RWPE1 (cell line): ENCODE results near the gene RIT2.

ENCODE experiments used
- CTCF ChIA-PET: fragments of 350-600 bp; sonication (Branson Sonifier 250); formaldehyde crosslinking; extraction: SDS; loops from one replicate; lab custom pipeline; 2021; lab: Yijun Ruan, JAX
- POLR2A ChIA-PET: fragments of 400-600 bp; formaldehyde crosslinking; extraction: SDS; loops from one replicate; lab custom pipeline; 2020; ENCODE audit warnings: antibody characterized with exemption; ENCODE audit not compliant: low non-redundant PET; lab: Yijun Ruan, JAX
- DNase-seq: peaks from one replicate; pipeline ENCODE4 v3.0.0; 2012; ENCODE audit warnings: low spot score
- H3K27ac ChIP-seq: fragments of 450-650 bp; 2 replicates; pipeline ENCODE4 v1.5.1; 2017
- CTCF ChIP-seq: fragments of 450-650 bp; conservative IDR thresholded peaks from 2 replicates; pipeline ENCODE4 v1.5.1; 2017; ENCODE audit warnings: low read depth, mild to moderate bottlenecking

The RIT2 gene

GRCh38 chr18:42850174-42851083, 265.1 kb downstream of the RIT2 start:
- no peak for DNase-seq
- ChIA-PET CTCF (no interaction called here), POLR2A (no interaction called here)
- H3K27ac ChIP-seq = no peak overlapping the region
- TF ChIP-seq CTCF = no peak

- H3K27ac ChIP-seq = no peak overlapping the region
- ChIA-PET CTCF (interaction anchor here (0.7 kb wide), 1 partner anchor 104 kb away, joined by 3 read pairs; no protein-coding TSS in a partner anchor), POLR2A (no interaction called here)
- TF ChIP-seq CTCF = no peak
- no peak for DNase-seq
Observed at GRCh38 chr18:42839408-42839807, 276.1 kb downstream of the RIT2 start.

GRCh38 chr18:42838546-42839145, 276.8 kb downstream of the RIT2 start:
- ChIA-PET CTCF (interaction anchor here (0.7 kb wide), 1 partner anchor 450 kb away, joined by 6 read pairs; no protein-coding TSS in a partner anchor), POLR2A (no interaction called here)
- no peak overlapping the region for H3K27ac ChIP-seq
- no peak for TF ChIP-seq CTCF
- no peak for DNase-seq

GRCh38 chr18:42830936-42831335, 284.5 kb downstream of the RIT2 start:
- CTCF ChIA-PET = no interaction called here
- H3K27ac ChIP-seq = no peak overlapping the region
- POLR2A ChIA-PET = no interaction called here
- TF ChIP-seq CTCF = no peak
- no peak for DNase-seq

- CTCF ChIA-PET = no interaction called here
- H3K27ac ChIP-seq = no peak overlapping the region
- DNase-seq = no peak
- TF ChIP-seq CTCF = no peak
- POLR2A ChIA-PET = no interaction called here
Observed at GRCh38 chr18:42828881-42829280, 286.6 kb downstream of the RIT2 start.

- DNase-seq = no peak
- TF ChIP-seq CTCF = no peak
- no peak overlapping the region for H3K27ac ChIP-seq
- ChIA-PET CTCF (no interaction called here), POLR2A (no interaction called here)
Observed at GRCh38 chr18:42824178-42824577, 291.3 kb downstream of the RIT2 start.
